Activated T-cell treated with anti-CD3 and anti-CD28 coated beads for 4 hours (primary cell): ENCODE measurements around the gene CREB1.

Experiments used
- DNase-seq: peaks from one replicate; pipeline ENCODE4 v3.0.0-alpha.2; 2020

CREB1 gene

GRCh38 chr2:207543272-207543671 is 13.5 kb downstream of the CREB1 start:
- no peak for DNase-seq

- DNase-seq, result no peak
Measured at GRCh38 chr2:207546822-207547221, 17.1 kb downstream of the CREB1 start.

- no peak for DNase-seq
Measured at GRCh38 chr2:207549145-207549544, 19.4 kb downstream of the CREB1 start.

- no peak for DNase-seq
Measured at GRCh38 chr2:207558079-207558491, 28.3 kb downstream of the CREB1 start.

- no peak for DNase-seq
Measured at GRCh38 chr2:207561386-207562080, 31.8 kb downstream of the CREB1 start.

GRCh38 chr2:207565736-207566500 is 36.2 kb downstream of the CREB1 start:
- no peak for DNase-seq

- DNase-seq, result no peak
Measured at GRCh38 chr2:207567671-207568070, 37.9 kb downstream of the CREB1 start.

- DNase-seq, result no peak
Measured at GRCh38 chr2:207571370-207571769, 41.6 kb downstream of the CREB1 start.

- no peak for DNase-seq
Measured at GRCh38 chr2:207584952-207585351, 55.2 kb downstream of the CREB1 start.

GRCh38 chr2:207587305-207587704 is 57.5 kb downstream of the CREB1 start:
- DNase-seq, result no peak

- DNase-seq, result no peak
Measured at GRCh38 chr2:207589143-207589542, 59.4 kb downstream of the CREB1 start.

GRCh38 chr2:207593277-207593676 is 63.5 kb downstream of the CREB1 start:
- DNase-seq, result no peak

GRCh38 chr2:207594264-207594663 is 64.5 kb downstream of the CREB1 start:
- no peak for DNase-seq

- no peak for DNase-seq
Measured at GRCh38 chr2:207594731-207595130, 65.0 kb downstream of the CREB1 start.

- DNase-seq, result no peak
Measured at GRCh38 chr2:207599636-207600035, 69.9 kb downstream of the CREB1 start.

- no peak for DNase-seq
Measured at GRCh38 chr2:207600231-207600630, 70.5 kb downstream of the CREB1 start.

- no peak for DNase-seq
Measured at GRCh38 chr2:207601774-207602173, 72.0 kb downstream of the CREB1 start.

GRCh38 chr2:207603486-207603885 is 73.7 kb downstream of the CREB1 start:
- no peak for DNase-seq

GRCh38 chr2:207606399-207606798 is 76.6 kb downstream of the CREB1 start:
- DNase-seq, result no peak

- DNase-seq, result no peak
Measured at GRCh38 chr2:207606829-207607228, 77.1 kb downstream of the CREB1 start.

- no peak for DNase-seq
Measured at GRCh38 chr2:207612714-207613113, 83.0 kb downstream of the CREB1 start.

GRCh38 chr2:207614824-207615223 is 85.1 kb downstream of the CREB1 start:
- DNase-seq, result no peak

- DNase-seq, result no peak
Measured at GRCh38 chr2:207616185-207616584, 86.4 kb downstream of the CREB1 start.

GRCh38 chr2:207617011-207617671 is 87.4 kb downstream of the CREB1 start:
- no peak for DNase-seq
